HTR-8/SVneo (cell line): ENCODE data around the gene DDX17.

Source experiments
- DNase-seq: peaks from one replicate; pipeline ENCODE4 v3.0.0; 2011; ENCODE audit warnings: low spot score, mixed read lengths; ENCODE audit not compliant: insufficient read length
- FAIRE-seq: peaks from 2 replicates; lab custom pipeline; 2011; peaks lifted over from hg19 to GRCh38; lab: Jason Lieb, UNC

Gene DDX17

GRCh38 chr22:38451864-38452263 is 54.2 kb downstream of the DDX17 start:
- FAIRE-seq (no peak), DNase-seq (no peak)

- DNase-seq: no peak
- no peak for FAIRE-seq
Observed at GRCh38 chr22:38451404-38451803, 54.7 kb downstream of the DDX17 start.

- no peak for DNase-seq
- FAIRE-seq: no peak
Observed at GRCh38 chr22:38450234-38450797, 55.8 kb downstream of the DDX17 start.

GRCh38 chr22:38449776-38450175 is 56.3 kb downstream of the DDX17 start:
- FAIRE-seq (no peak), DNase-seq (no peak)

- FAIRE-seq (no peak), DNase-seq (no peak)
Observed at GRCh38 chr22:38448945-38449745, 57.0 kb downstream of the DDX17 start.

GRCh38 chr22:38446018-38446601 is 60.0 kb downstream of the DDX17 start:
- DNase-seq (no peak), FAIRE-seq (no peak)

GRCh38 chr22:38444783-38445182 is 61.3 kb downstream of the DDX17 start:
- FAIRE-seq (no peak), DNase-seq (no peak)

GRCh38 chr22:38443628-38444521 is 62.2 kb downstream of the DDX17 start:
- no peak for FAIRE-seq
- no peak for DNase-seq

GRCh38 chr22:38442967-38443627 is 63.0 kb downstream of the DDX17 start:
- DNase-seq: no peak
- no peak for FAIRE-seq

GRCh38 chr22:38441620-38442287 is 64.4 kb downstream of the DDX17 start:
- FAIRE-seq (no peak), DNase-seq (no peak)

GRCh38 chr22:38440747-38441350 is 65.3 kb downstream of the DDX17 start:
- FAIRE-seq: no peak

GRCh38 chr22:38437416-38437815 is 68.7 kb downstream of the DDX17 start:
- no peak for DNase-seq
- FAIRE-seq: no peak

More at GRCh38 chr22:38440747-38441350, 65.3 kb downstream of the DDX17 start:
- DNase-seq: no peak

- DNase-seq (no peak), FAIRE-seq (no peak)
Observed at GRCh38 chr22:38436629-38437395, 69.3 kb downstream of the DDX17 start.

- DNase-seq: no peak
- no peak for FAIRE-seq
Observed at GRCh38 chr22:38435965-38436364, 70.1 kb downstream of the DDX17 start.

GRCh38 chr22:38435010-38435409 is 71.1 kb downstream of the DDX17 start:
- FAIRE-seq (no peak), DNase-seq (no peak)

- DNase-seq: no peak
- no peak for FAIRE-seq
Observed at GRCh38 chr22:38433871-38434270, 72.2 kb downstream of the DDX17 start.
